8988T (cell line): ENCODE measurements around the gene B3GNT7.
"Not testable (repeated sequence)": the region's sequence is repeated elsewhere in the genome, so short reads cannot be mapped to it uniquely, and the experiment has no call there.

Experiments
- DNase-seq: peaks from one replicate; pipeline ENCODE4 v3.0.0; 2011

Gene B3GNT7

DNA sequence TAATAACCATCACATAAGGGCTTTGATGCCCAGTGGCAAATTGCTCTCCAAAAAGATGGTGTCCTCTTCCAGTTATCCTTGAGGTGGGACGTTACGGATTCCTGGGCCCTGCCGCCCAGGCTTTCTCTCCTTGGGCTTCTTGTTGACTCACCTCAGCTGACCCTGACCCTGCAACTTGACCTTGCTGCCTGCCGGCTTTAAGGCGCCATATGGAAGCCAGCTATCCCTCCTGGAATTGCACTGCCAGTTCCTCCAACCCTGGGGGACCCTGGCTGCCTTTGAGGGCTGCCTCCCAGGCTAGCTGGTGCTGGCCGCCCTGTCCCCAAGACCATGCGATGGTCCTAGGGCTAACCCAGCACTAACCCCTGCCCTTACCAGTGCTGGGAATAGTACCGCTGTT lies 28.3 kb upstream of the B3GNT7 start:
- no peak for DNase-seq

GRCh38 chr2:231369580-231370428 lies 25.7 kb upstream of the B3GNT7 start:
- DNase-seq, result no peak

DNA sequence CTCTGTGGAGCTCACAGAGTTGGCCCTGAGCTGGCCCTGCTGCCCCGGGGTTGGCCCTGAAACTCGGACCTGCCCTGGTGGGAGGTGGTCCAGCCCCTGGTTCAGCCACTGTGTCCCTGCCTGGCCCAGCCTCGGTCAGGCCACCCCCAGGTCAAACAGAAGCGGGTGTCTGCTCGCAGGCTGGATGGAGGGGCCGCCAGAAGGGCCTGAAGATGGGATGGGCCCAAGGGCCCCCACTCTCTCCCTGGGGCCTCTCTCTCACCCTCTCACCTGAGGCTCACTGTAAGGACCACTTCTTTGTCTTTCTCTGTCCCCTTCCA lies 25.1 kb upstream of the B3GNT7 start:
- no peak for DNase-seq

DNA sequence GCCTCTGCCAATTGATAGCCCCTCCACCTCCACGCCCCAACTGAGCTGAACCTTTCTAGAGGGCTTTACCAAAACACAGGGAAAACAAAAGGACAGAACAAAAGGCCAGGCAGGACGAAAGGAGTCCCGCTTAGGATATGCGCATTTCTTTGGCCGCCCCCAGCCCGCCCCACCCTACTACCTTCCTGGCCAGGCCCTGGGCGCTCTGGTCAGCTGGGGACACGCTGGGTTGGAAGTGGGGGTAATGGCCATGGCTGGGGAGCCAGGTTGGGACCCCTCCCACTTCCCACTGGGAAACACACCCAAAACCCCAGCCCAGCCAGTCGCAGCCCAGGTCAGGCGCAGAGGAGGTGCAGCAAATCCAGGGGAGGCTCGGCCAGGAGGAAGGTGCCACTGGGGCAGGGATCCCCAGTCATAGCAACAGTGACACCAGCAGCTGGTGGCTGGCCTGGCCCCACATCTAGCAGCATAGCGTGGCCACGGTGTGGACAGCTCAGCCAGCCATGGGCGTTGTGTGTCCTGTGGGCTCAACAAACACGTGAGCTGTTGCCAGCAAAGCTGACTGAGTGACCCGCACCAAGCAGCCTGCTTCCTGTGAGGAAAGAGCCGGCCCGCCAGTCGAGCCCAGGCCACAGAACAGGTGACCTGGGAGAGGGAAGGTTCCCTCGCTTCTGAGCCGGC lies 24.6 kb upstream of the B3GNT7 start:
- DNase-seq, result no peak

GRCh38 chr2:231371430-231372054 lies 24.0 kb upstream of the B3GNT7 start:
- no peak for DNase-seq

GRCh38 chr2:231372326-231372725 lies 23.2 kb upstream of the B3GNT7 start:
- no peak for DNase-seq

GRCh38 chr2:231373184-231373583 lies 22.3 kb upstream of the B3GNT7 start:
- DNase-seq, result no peak

DNA sequence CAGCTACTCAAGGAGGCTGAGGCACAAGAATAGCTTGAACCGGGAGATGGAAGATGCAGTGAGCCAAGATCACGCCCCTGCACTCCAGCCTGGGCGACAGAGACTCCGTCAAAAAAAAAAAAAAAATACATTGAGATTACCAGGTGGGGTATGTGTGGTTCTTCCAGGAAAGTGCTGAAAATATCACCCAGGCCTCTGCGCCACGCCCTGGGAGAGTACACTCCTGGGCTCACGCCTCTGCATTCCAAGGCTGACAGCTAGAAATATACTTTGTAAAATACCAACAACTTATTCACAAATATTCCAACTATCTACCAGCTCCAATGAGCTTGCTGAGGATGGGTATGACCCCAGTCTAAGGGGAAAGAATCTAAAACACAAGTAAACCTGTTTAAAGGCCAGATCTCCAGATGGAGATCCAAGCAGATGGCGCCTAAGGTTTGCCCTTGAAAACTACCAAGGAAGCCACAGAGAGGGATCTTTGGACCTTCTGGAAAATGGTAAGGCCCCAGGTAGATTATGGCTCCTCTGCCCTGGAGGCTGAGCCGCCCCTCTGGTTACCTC lies 21.6 kb upstream of the B3GNT7 start:
- no peak for DNase-seq

DNA sequence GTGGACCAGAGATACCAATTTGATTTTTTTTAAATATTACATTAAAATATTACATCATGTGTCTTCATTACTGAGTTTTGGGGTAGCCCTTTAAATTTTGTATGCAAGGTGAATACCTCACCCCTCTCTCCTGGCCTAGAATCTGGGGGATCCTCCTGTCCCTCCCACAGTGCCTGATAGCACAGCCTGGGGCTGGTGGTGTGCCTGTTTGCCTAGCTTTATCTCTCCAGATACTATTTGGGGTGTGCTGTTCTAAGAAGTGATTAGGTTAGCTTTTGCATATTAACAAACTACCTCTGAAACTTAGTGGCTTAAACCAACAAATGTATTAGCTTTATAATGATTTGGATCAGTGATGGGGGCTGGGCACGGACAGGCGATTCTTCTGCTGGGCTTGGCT lies 20.7 kb upstream of the B3GNT7 start:
- no peak for DNase-seq

DNA sequence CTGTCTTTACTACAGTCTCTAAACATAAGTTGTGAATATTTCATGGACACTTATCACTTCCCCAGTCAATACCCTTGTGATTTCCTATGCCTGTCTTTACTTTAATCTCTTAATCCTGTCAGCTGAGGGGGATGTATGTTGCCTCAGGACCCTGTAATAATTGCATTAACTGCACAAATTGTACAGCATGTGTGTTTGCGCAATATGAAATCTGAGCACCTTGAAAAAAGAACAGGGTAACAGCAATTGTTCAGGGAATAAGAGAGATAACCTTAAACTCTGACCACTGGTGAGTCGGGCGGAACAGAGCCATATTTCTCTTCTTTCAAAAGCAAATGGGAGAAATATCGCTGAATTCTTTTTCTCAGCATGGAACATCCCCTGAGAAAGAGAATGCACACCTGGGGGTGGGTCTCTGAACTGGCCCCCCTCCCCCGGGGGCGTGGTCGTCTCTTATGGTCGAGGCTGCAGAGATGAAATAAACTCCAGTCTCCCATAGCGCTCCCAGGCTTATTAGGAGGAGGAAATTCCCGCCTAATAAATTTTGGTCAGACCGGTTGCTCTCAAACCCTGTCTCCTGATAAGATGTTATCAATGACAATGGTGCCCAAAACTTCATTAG lies 19.4 kb upstream of the B3GNT7 start:
- not testable (repeated sequence) for DNase-seq

DNA sequence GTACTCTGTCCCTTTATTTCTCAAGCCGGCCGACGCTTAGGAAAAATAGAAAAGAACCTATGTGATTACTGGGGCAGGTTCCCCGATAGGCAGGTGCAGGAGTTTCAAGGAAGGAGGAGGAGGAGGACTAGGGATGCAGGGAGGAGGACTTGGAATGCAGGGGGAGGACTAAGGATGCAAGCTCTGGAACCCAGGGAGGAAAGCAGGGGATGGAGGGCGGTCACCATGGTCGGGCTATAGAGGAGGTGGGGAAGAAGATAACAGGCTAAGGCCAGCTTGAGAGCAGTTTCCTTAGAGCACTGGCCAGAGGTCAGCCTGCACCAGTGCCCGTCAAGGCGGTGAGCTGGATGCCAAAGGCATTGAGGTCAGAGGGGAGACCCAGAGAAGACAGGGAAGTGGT lies 18.7 kb upstream of the B3GNT7 start:
- DNase-seq, result no peak

DNA sequence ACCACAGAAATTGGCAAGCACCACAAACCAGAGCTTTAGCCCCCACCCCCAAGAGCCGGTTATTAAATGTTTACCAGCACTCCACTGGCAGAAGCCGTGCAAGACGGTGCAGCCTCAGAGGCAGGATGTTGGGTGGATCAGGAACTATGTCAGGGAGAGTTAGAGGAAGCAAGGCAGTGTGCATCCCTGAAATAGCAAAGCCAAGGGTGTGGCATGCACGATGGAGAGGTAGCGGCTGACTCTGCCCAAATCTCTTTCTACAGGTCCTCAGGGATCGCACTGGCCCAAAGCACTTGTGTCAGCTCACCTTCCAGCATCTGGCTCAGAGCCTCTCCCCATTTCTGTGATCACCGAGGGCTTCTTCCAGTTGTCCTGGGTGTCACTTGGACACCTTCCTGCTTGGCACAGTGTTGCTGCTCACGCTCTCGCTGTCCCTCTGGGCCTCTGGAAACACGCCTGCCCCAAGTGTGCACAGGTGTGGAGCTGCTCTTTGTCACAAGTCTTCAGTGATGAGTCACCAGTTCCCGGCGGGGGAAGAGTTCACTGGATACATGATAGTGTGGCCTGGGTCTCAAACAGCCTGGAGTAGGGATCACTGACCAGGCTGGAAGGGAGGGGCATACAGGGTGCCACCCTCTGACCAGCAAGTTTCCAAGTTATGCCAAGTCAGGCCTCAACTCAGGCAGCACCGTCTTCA lies 17.3 kb upstream of the B3GNT7 start:
- no peak for DNase-seq

DNA sequence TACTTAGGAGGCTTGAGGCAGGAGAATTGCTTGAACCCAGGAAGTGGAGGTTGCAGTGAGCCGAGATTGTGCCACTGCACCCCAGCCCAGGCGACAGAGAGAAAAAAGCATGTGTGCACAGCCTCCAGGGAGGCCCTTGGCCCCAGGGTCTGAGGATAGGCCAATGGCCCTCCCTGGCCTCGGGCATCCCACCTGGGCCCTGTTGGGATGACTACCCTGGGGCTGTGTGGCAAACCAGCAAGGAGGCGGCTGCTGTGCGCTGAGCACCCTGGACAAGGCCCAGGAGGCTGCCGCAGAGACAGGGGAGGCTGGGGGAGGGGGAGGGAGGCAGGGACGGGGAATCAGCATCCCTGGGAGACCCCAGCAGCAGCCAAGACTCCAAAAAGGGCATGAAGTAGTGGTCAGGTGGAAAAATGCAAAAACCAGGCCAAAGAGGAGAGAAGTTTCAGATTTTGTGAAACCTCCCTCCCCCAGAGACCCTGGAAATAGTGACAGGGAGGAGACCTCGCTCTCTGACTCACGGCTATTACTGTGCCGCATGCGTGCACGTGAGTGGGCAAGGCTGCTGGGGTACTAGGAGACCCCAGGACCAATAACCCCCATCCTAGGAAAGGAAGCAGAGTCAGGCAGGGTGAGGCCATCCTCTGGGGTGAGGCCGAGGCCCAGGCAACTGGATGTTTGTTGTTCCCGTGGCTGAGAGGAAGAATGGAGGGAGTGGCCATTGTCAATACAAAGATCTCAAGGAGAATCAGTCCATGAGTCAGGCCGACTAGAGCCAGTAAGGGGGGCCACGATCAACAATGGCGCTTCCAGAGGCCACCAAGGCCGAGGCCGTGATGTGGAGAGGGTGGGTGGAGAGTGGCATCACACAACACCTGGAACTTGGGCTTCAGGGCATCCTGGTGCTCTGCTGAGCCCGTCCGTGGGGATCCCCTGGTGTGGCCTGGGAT lies 16.0 kb upstream of the B3GNT7 start:
- DNase-seq, result no peak

DNA sequence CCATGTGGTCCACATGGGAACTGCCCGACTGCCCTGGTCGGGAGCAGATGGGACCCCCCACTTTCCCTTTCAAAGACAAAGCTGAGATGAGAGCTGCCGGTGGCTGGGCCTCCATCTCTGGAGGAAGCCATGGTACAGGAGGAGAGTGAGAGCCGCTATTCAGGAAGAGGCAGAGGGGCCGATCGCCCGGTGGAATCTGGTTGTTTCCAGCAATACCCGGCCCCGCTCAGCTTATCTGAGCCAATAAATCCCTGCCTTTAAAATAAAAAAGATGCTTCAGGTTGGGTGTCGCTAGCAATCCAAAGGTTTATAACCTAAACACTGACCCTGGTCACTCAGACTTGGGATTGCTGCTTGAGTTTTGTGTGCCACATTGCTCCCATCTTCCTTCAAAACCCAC lies 15.2 kb upstream of the B3GNT7 start:
- no peak for DNase-seq

DNA sequence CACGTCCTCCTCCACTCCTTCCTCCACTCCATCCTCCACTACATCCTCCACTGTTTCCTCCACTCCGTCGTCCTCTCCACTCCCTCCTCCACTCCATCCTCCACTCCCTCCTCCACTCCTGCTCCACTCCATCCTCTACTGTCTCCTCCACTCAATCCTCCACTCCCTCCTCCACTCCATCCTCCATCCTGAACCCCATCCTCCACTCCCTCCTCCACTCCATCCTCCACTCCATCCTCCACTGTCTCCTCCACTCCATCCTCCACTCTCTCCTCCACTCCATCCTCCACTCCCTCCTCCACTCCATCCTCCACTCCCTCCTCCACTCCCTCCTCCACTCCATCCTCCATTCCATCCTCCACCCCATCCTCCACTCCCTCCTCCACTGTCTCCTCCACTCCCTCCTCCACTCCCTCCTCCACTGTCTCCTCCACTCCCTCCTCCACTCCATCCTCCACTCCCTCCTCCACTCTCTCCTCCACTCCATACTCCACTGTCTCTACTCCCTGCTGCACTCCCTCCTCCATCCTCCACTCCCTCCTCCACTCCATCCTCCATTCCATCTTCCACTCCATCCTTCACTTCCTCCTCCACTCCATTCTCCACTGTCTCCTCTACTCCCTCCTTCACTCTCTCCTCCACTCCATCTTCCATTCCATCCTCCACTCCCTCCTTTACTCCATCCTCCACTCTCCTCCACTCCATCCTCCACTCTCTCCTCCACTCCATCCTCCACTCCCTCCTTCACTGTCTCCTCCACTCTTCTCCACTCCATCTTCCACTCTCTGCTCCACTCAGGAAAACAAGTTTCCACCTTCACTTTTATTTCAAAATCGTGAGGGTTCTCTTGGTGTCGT lies 14.3 kb upstream of the B3GNT7 start:
- no peak for DNase-seq

DNA sequence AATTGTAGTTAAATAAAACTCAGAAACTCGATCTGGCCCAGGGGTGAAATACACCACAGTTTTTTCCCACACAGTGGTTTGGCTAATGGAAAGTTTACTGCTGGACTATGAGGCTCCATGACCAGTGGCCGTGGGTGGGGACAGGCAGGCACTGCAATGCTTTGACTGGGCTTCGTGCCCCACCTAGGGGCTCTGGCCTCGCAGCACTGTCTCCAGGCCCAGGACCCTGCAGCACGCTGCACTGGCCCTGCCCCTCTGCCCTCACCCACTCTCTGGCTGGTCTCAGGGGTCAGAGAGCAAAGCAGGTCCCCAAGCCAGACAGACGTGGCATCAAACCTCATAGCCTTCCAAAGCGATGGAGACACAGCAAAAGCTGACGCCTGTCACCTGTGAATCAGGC lies 13.4 kb upstream of the B3GNT7 start:
- DNase-seq, result no peak

DNA sequence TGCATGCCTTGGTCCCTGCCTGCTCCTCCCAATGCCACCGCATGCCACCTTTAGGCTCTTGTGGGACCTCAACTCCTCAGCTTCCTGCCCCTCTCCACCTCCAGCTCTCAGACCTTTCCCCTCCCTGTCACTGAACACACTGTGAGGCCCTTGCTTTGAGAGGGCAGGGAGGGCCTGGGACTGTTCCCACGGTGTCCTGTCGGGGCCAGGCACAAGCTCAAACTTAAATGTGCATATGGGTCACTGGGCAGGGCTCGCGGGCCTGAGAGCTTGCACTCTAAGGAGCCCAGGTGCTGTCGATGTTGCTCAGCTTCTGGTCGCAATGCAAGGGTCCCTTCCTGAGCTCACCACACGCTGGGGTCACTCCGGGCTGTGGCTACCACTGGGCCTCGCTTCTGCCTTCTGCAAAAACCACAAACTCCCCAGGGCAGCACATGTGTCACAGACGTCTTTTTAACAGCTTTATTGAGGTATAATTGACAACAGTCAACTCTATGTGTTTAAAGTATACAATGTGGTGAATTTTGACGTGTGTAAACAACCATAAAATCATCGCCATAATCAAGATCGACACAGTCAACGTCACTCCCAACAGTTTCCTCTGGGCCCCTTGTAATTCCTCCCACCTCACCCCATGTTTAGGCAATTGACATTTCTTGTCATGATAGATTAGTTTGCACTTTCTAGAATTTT lies 11.9 kb upstream of the B3GNT7 start:
- DNase-seq, result no peak

DNA sequence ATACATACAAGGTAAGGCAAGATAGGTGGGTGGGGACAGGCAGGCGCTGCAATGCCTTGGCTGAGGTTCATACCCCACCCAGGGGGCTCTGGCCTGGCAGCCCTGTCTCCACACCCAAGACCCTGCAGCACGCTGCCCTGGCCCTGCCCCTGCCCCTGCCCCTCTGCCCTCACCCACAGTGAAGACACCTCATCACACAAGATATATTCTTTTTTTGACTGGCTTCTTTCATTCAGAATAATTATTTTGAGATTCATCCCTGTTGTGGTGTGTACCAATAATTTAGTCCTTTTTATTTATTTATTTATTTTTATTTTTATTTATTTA lies 11.4 kb upstream of the B3GNT7 start:
- no peak for DNase-seq

GRCh38 chr2:231384970-231385369 lies 10.5 kb upstream of the B3GNT7 start:
- no peak for DNase-seq

DNA sequence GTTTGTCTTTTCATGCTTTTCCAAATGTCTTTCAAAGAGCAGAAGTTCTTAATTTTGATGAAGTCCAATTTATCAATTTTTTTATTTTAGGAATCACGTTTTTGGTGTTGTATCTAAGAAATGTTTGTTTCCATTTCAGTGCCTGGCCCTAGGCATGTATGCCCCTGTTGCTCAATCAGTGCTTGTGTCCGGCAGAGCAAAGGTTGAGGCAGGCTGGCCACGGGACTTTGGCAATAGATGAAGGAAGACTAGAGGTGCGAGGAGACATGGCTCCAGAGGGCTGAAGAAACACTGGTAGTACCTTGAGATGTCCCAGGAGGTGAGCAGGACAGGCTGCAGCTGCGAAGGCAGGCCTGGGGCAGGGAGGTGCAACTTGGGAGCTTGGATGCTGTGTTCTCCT lies 10.1 kb upstream of the B3GNT7 start:
- no peak for DNase-seq
